B cell (primary cell): ENCODE data around the gene SCRN1. TPM values are rescaled to one million over a fixed set of nuclear protein-coding genes. Genes with fewer than 3 reads are reported as not detected.

Experiments
- ATAC-seq: fragments of 200-7000 bp; cut with Tn5 transposase; one replicate; pipeline ENCODE4 v1.10.0; 2021; ENCODE audit warnings: low read depth, mild to moderate bottlenecking, moderate number of reproducible peaks, moderate library complexity
- CTCF ChIA-PET: fragments of 350-600 bp; sonication (Branson Sonifier 250); formaldehyde crosslinking; loops from one replicate; lab custom pipeline; 2021; ENCODE audit warnings: antibody characterized with exemption, inconsistent platforms; lab: Charles Lee
- POLR2A ChIA-PET: fragments of 350-600 bp; sonication (Branson Sonifier 250); formaldehyde crosslinking; loops from one replicate; lab custom pipeline; 2021; ENCODE audit warnings: antibody characterized with exemption; lab: Charles Lee
- DNase-seq: peaks from one replicate; pipeline ENCODE4 v3.0.0; 2013
- H2AFZ ChIP-seq: 2 replicates; pipeline ENCODE4 v1.6.1; 2012; ENCODE audit warnings: mild to moderate bottlenecking, low read depth, low read length; ENCODE audit not compliant: insufficient read depth, poor library complexity, severe bottlenecking
- H3K27ac ChIP-seq, 2 donors: 1 replicate in 1 of 2; 2 replicates in 1 of 2; pipeline ENCODE4 v1.5.1; 2012 to 2013; ENCODE audit warnings: low read length in 2 of 2, mild to moderate bottlenecking in 2 of 2, moderate library complexity in 1 of 2
- H3K27me3 ChIP-seq, 4 experiments: fragments of 200-600 bp in 1 of 4; sonication (generic) in 1 of 4; replicated peaks in 1 of 4; 1 replicate in 2 of 4; 2 replicates in 2 of 4; pipeline versions ENCODE4 v1.6.1 to v1.7.0; 2013 to 2016; ENCODE audit warnings: low read length in 3 of 4, mild to moderate bottlenecking in 2 of 4, mixed read lengths in 1 of 4, moderate library complexity in 1 of 4; ENCODE audit not compliant: insufficient read depth in 4 of 4, control insufficient read depth in 3 of 4; ENCODE audit errors: control extremely low read depth in 1 of 4
- H3K36me3 ChIP-seq, 2 experiments: replicated peaks in 1 of 2; 1 replicate in 1 of 2; 2 replicates in 1 of 2; pipeline versions ENCODE4 v1.6.1 to v1.7.1; 2013; ENCODE audit warnings: low read length in 1 of 2; ENCODE audit not compliant: insufficient read depth in 2 of 2, control insufficient read depth in 1 of 2; ENCODE audit errors: control extremely low read depth in 1 of 2, extremely low read depth in 1 of 2
- H3K4me1 ChIP-seq, 2 donors: fragments of 200-600 bp in 1 of 2; sonication (generic) in 1 of 2; 1 replicate in 1 of 2; 2 replicates in 1 of 2; pipeline versions ENCODE4 v1.5.1 to v1.6.1; 2013 to 2017; ENCODE audit warnings: low read length in 2 of 2; ENCODE audit not compliant: control insufficient read depth in 2 of 2, insufficient read depth in 2 of 2
- H3K4me2 ChIP-seq: replicated peaks from 2 replicates; pipeline ENCODE3; 2012; ENCODE audit warnings: mild to moderate bottlenecking, low read depth, low read length; ENCODE audit not compliant: poor library complexity, severe bottlenecking
- H3K4me3 ChIP-seq, 5 experiments: fragments of 200-600 bp in 1 of 5; sonication (generic) in 1 of 5; 1 replicate in 3 of 5; 2 replicates in 2 of 5; pipeline versions ENCODE4 v1.5.1 to v1.7.0; 2011 to 2016; ENCODE audit warnings: low read length in 4 of 5, mild to moderate bottlenecking in 4 of 5, low read depth in 2 of 5, control low read depth in 1 of 5, moderate library complexity in 1 of 5; ENCODE audit not compliant: insufficient read depth in 1 of 5; ENCODE audit errors: control extremely low read depth in 1 of 5, extremely low read depth in 1 of 5
- H3K79me2 ChIP-seq: fragments of 200-600 bp; sonication (generic); one replicate; pipeline ENCODE4 v1.6.0; 2016; ENCODE audit warnings: low read length; ENCODE audit not compliant: control insufficient read depth, insufficient read depth
- H3K9ac ChIP-seq: fragments of 200-600 bp; sonication (generic); 2 replicates; pipeline ENCODE4 v1.6.1; 2017; ENCODE audit warnings: mild to moderate bottlenecking, low read length, moderate library complexity
- H3K9me3 ChIP-seq, 3 donors: one replicate each; pipeline versions ENCODE4 v1.6.1 to v1.7.1; 2013; ENCODE audit warnings: low read length in 2 of 3; ENCODE audit not compliant: control insufficient read depth in 2 of 3, insufficient read depth in 1 of 3; ENCODE audit errors: control extremely low read depth in 1 of 3
- H4K20me1 ChIP-seq: 2 replicates; pipeline ENCODE4 v1.6.0; 2012; ENCODE audit warnings: mild to moderate bottlenecking, low read length; ENCODE audit not compliant: insufficient read depth, control insufficient read depth, poor library complexity, severe bottlenecking
- H3K27ac Mint-ChIP-seq: one replicate; pipeline ENCODE4 v1.8.0; 2021; ENCODE audit warnings: mixed read lengths
- H3K27me3 Mint-ChIP-seq: one replicate; pipeline ENCODE4 v1.8.0; 2021; ENCODE audit warnings: mixed read lengths
- H3K4me1 Mint-ChIP-seq: one replicate; pipeline ENCODE4 v1.8.0; 2021; ENCODE audit warnings: mixed read lengths
- H3K4me3 Mint-ChIP-seq: one replicate; pipeline ENCODE4 v1.8.0; 2021; ENCODE audit warnings: mixed read lengths
- H3K9me3 Mint-ChIP-seq: one replicate; pipeline ENCODE4 v1.8.0; 2022; ENCODE audit warnings: mixed read lengths; ENCODE audit not compliant: insufficient read depth
- CTCF ChIP-seq: fragments of 200-600 bp; IDR thresholded peaks from one replicate; pipeline ENCODE4 v1.8.0; 2022; ENCODE audit warnings: antibody characterized with exemption, mild to moderate bottlenecking
- EZH2 ChIP-seq: IDR thresholded peaks from 2 replicates; pipeline ENCODE4 v1.6.1; 2012; ENCODE audit warnings: borderline replicate concordance, low read depth, mild to moderate bottlenecking, moderate library complexity, low read length; ENCODE audit not compliant: insufficient read depth, poor library complexity, severe bottlenecking
- WGBS: methylation state at CpG from one replicate; pipeline ENCODE4 v1.1.5; 2013; ENCODE audit warnings: missing lambda C conversion rate; ENCODE audit not compliant: insufficient coverage; 5-methylcytosine and 5-hydroxymethylcytosine counted together
- intact Hi-C: fragments of 100-400 bp; cut with micrococcal nuclease; formaldehyde crosslinking; loops from one replicate; pipeline ENCODE4 v1.10.0; 2022
- polyA plus RNA-seq: library from polyadenylated mRNA; depleted of rRNA; stranded (reverse); fragments of >200 nt; gene quantifications from 2 replicates; pipeline ENCODE4 v1.2.3, GENCODE V29; 2012
- total RNA-seq, 2 donors: library from RNA; stranded (reverse); fragments of 120-200 nt in 1 of 2; gene quantifications; 1 replicate in 1 of 2; 2 replicates in 1 of 2; pipeline versions ENCODE4 v1.2.3 to v1.2.4, GENCODE V29; 2013 to 2022

Gene SCRN1
- total and polyA plus RNA-seq, 2 donors (not counting 1 experiment from before 2014, with no cell fraction given) = 16.6 to 66.6 TPM

GRCh38 chr7:29975561-29975960, 14.0 kb downstream of the SCRN1 start:
- Histone ChIP-seq H4K20me1 (peaks cover 44% of the 10 kb centered on the region), H2AFZ (no peak overlapping the region), H3K79me2 (peaks cover 43% of the 10 kb centered on the region), H3K9ac (no peak overlapping the region), H3K27me3 (no peaks in the 10 kb centered on the region), H3K9me3 (no peaks in the 10 kb centered on the region), H3K4me3 (no peak overlapping the region), H3K27ac (no peak overlapping the region), H3K4me2 (no peak overlapping the region), H3K36me3 (no peaks in the 10 kb centered on the region), H3K4me1 (no peaks in the 10 kb centered on the region)
- intact Hi-C loops = no loop called here
- ATAC-seq = no peak
- ChIA-PET POLR2A (no interaction called here), CTCF (no interaction called here)
- Mint-ChIP-seq H3K9me3 (no peaks in the 10 kb centered on the region), H3K27me3 (no peaks in the 10 kb centered on the region), H3K4me1 (peaks cover 27% of the 10 kb centered on the region), H3K27ac (no peak overlapping the region), H3K4me3 (no peak overlapping the region)
- DNase-seq = no peak
- WGBS = no CpG with 5 or more reads among the region's 1 CpG
- TF ChIP-seq CTCF (no peak), EZH2 (no peak)

GRCh38 chr7:29974286-29974685, 15.3 kb downstream of the SCRN1 start:
- H3K79me2 ChIP-seq = peaks cover 42% of the 10 kb centered on the region

More at GRCh38 chr7:29974286-29974685, 15.3 kb downstream of the SCRN1 start:
- Histone ChIP-seq H3K27me3 (no peaks in the 10 kb centered on the region), H4K20me1 (peaks cover 48% of the 10 kb centered on the region), H2AFZ (no peak overlapping the region), H3K4me1 (no peaks in the 10 kb centered on the region), H3K9me3 (no peaks in the 10 kb centered on the region), H3K4me3 (no peak overlapping the region), H3K4me2 (no peak overlapping the region), H3K9ac (no peak overlapping the region), H3K27ac (no peak overlapping the region), H3K36me3 (no peaks in the 10 kb centered on the region)
- TF ChIP-seq CTCF = no peak
- no peak for TF ChIP-seq EZH2
- CTCF ChIA-PET = no interaction called here
- Mint-ChIP-seq H3K4me1 (peaks cover 37% of the 10 kb centered on the region), H3K4me3 (no peak overlapping the region), H3K27me3 (no peaks in the 10 kb centered on the region), H3K9me3 (no peaks in the 10 kb centered on the region), H3K27ac (no peak overlapping the region)
- POLR2A ChIA-PET = no interaction called here
- WGBS = no CpG with 5 or more reads among the region's 3 CpGs
- ATAC-seq = no peak
- intact Hi-C loops = no loop called here
- no peak for DNase-seq
